Neural progenitor cell (in vitro differentiated cells): ENCODE results near the gene SPATA6L. TPM values are rescaled to one million over a fixed set of nuclear protein-coding genes. Genes with fewer than 3 reads are reported as not detected.

ENCODE experiments used
- DNase-seq: peaks from one replicate; pipeline ENCODE4 v3.0.0-alpha.2; 2016; ENCODE audit warnings: low spot score
- H2AFZ ChIP-seq: fragments of 200-600 bp; sonication (generic); replicated peaks from 2 replicates; pipeline ENCODE4 v1.6.1; 2016; ENCODE audit warnings: antibody characterized with exemption
- H3F3A ChIP-seq: fragments of 200-600 bp; sonication (generic); 2 replicates; pipeline ENCODE4 v1.6.1; 2016; ENCODE audit warnings: antibody characterized with exemption, low read depth
- H3K27ac ChIP-seq: fragments of 200-600 bp; sonication (generic); 2 replicates; pipeline ENCODE4 v1.5.1; 2016; ENCODE audit warnings: mild to moderate bottlenecking
- H3K27me3 ChIP-seq: fragments of 200-600 bp; sonication (generic); 2 replicates; pipeline ENCODE4 v1.6.1; 2016; ENCODE audit warnings: mild to moderate bottlenecking, moderate library complexity
- H3K36me3 ChIP-seq: fragments of 200-600 bp; sonication (generic); 2 replicates; pipeline ENCODE4 v1.5.1; 2016
- H3K4me1 ChIP-seq: fragments of 200-600 bp; sonication (generic); 2 replicates; pipeline ENCODE4 v1.6.1; 2016; ENCODE audit warnings: mixed run types
- H3K4me2 ChIP-seq: fragments of 200-600 bp; sonication (generic); 2 replicates; pipeline ENCODE4 v1.6.1; 2016
- H3K4me3 ChIP-seq: fragments of 200-600 bp; sonication (generic); 2 replicates; pipeline ENCODE4 v1.5.1; 2016
- H3K79me2 ChIP-seq: fragments of 200-600 bp; sonication (generic); 2 replicates; pipeline ENCODE4 v1.6.1; 2016; ENCODE audit warnings: low read depth
- H3K9ac ChIP-seq: fragments of 200-600 bp; sonication (generic); 2 replicates; pipeline ENCODE4 v1.6.1; 2016
- H3K9me3 ChIP-seq: fragments of 200-600 bp; sonication (generic); 2 replicates; pipeline ENCODE4 v1.5.1; 2016; ENCODE audit warnings: low read depth
- H4K20me1 ChIP-seq: fragments of 200-600 bp; sonication (generic); 2 replicates; pipeline ENCODE4 v1.6.1; 2016; ENCODE audit warnings: low read depth
- H3K27ac Mint-ChIP-seq: 3 replicates; pipeline ENCODE4 v1.8.0; 2021; ENCODE audit warnings: mixed read lengths
- H3K27me3 Mint-ChIP-seq: 2 replicates; pipeline ENCODE4 v1.8.0; 2022; ENCODE audit warnings: low read depth, mild to moderate bottlenecking, inconsistent platforms, moderate library complexity, mixed read lengths; ENCODE audit not compliant: insufficient read depth
- H3K36me3 Mint-ChIP-seq: 3 replicates; pipeline ENCODE4 v1.8.0; 2021; ENCODE audit warnings: mixed read lengths
- H3K4me1 Mint-ChIP-seq: 3 replicates; pipeline ENCODE4 v1.8.0; 2021; ENCODE audit warnings: mixed read lengths
- H3K4me3 Mint-ChIP-seq: 3 replicates; pipeline ENCODE4 v1.8.0; 2021; ENCODE audit warnings: mild to moderate bottlenecking, moderate library complexity, mixed read lengths
- H3K9me3 Mint-ChIP-seq: 3 replicates; pipeline ENCODE4 v1.8.0; 2020; ENCODE audit warnings: mixed read lengths
- EZH2 ChIP-seq: fragments of 200-600 bp; sonication (generic); IDR thresholded peaks from 2 replicates; pipeline ENCODE4 v1.6.1; 2017; ENCODE audit warnings: antibody characterized with exemption, mild to moderate bottlenecking, moderate library complexity
- EZH2phosphoT487 ChIP-seq: fragments of 200-600 bp; sonication (generic); IDR thresholded peaks from 2 replicates; pipeline ENCODE4 v1.6.1; 2017; ENCODE audit warnings: antibody characterized with exemption
- total RNA-seq: library from RNA; depleted of rRNA; stranded (reverse); fragments of >200 nt; gene quantifications from 2 replicates; pipeline ENCODE4 v1.2.3, GENCODE V29; 2015; ENCODE audit warnings: low replicate concordance
- TF ChIP-seq, protein P1 (sequence below): fragments of 200-600 bp; sonication (generic); IDR thresholded peaks from 2 replicates; pipeline ENCODE4 v1.5.1; 2017; ENCODE audit warnings: antibody characterized with exemption, mild to moderate bottlenecking

Gene SPATA6L
- total RNA-seq, 1 donor from 2014 or later, result 0.99 TPM

- Mint-ChIP-seq H3K36me3 (peaks cover 14% of the 10 kb centered on the region), H3K27ac (no peak overlapping the region)
Measured at GRCh38 chr9:4709380-4709779, 43.1 kb upstream of the SPATA6L start.

GRCh38 chr9:4706971-4707622, 40.8 kb upstream of the SPATA6L start:
- Histone ChIP-seq H3K4me3 (no peak overlapping the region), H3K27me3 (no peaks in the 10 kb centered on the region), H2AFZ (no peak overlapping the region), H3K9me3 (no peaks in the 10 kb centered on the region), H3K79me2 (no peaks in the 10 kb centered on the region), H3K27ac (no peak overlapping the region), H3F3A (no peaks in the 10 kb centered on the region), H3K9ac (no peak overlapping the region), H3K4me1 (peaks cover 9% of the 10 kb centered on the region), H3K36me3 (peaks cover 5% of the 10 kb centered on the region), H4K20me1 (no peaks in the 10 kb centered on the region), H3K4me2 (no peak overlapping the region)
- H3K4me3 Mint-ChIP-seq, result no peak overlapping the region
- no peak for DNase-seq
- no peaks in the 10 kb centered on the region for H3K9me3 Mint-ChIP-seq
- peaks cover 17% of the 10 kb centered on the region for H3K36me3 Mint-ChIP-seq
- H3K27ac Mint-ChIP-seq, result no peak overlapping the region
- no peaks in the 10 kb centered on the region for H3K27me3 Mint-ChIP-seq
- TF ChIP-seq, protein P1, sequence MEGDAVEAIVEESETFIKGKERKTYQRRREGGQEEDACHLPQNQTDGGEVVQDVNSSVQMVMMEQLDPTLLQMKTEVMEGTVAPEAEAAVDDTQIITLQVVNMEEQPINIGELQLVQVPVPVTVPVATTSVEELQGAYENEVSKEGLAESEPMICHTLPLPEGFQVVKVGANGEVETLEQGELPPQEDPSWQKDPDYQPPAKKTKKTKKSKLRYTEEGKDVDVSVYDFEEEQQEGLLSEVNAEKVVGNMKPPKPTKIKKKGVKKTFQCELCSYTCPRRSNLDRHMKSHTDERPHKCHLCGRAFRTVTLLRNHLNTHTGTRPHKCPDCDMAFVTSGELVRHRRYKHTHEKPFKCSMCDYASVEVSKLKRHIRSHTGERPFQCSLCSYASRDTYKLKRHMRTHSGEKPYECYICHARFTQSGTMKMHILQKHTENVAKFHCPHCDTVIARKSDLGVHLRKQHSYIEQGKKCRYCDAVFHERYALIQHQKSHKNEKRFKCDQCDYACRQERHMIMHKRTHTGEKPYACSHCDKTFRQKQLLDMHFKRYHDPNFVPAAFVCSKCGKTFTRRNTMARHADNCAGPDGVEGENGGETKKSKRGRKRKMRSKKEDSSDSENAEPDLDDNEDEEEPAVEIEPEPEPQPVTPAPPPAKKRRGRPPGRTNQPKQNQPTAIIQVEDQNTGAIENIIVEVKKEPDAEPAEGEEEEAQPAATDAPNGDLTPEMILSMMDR, result no peak
- TF ChIP-seq EZH2phosphoT487, result no peak
- no peak for TF ChIP-seq EZH2
- H3K4me1 Mint-ChIP-seq, result no peaks in the 10 kb centered on the region

More at GRCh38 chr9:4709380-4709779, 43.1 kb upstream of the SPATA6L start:
- Histone ChIP-seq H3K27ac (no peak overlapping the region), H3F3A (peaks cover 2% of the 10 kb centered on the region), H3K79me2 (no peaks in the 10 kb centered on the region), H3K27me3 (no peaks in the 10 kb centered on the region), H2AFZ (no peak overlapping the region), H4K20me1 (no peaks in the 10 kb centered on the region), H3K36me3 (peaks cover 5% of the 10 kb centered on the region), H3K4me3 (no peak overlapping the region), H3K4me1 (peaks cover 9% of the 10 kb centered on the region), H3K4me2 (no peak overlapping the region), H3K9me3 (no peaks in the 10 kb centered on the region), H3K9ac (no peak overlapping the region)
- no peaks in the 10 kb centered on the region for H3K9me3 Mint-ChIP-seq
- no peaks in the 10 kb centered on the region for H3K27me3 Mint-ChIP-seq
- TF ChIP-seq EZH2, result no peak
- TF ChIP-seq, protein P1, result no peak
- TF ChIP-seq EZH2phosphoT487, result no peak
- no peak overlapping the region for H3K4me3 Mint-ChIP-seq
- DNase-seq, result no peak
- H3K4me1 Mint-ChIP-seq, result no peaks in the 10 kb centered on the region

DNA sequence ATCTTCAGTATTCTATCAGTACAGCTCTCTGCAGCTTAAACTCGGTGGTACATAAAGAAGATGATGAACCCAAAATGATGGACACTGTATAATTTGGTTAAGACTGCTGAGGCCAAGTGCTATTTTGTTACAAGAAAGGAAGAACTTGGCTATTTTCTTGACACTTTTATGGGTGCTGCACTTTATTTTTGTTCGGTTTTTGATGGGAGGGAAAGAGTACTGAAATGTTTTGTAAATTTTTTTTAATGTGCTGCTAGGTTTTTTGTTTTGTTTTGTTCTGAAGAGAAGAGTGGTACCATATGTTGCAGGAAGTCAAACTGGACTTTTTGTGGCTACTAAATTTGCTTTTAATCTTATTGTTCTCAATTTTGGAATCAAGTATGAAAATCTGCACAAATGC, 39.7 kb upstream of the SPATA6L start:
- H3K4me1 ChIP-seq, result peaks cover 9% of the 10 kb centered on the region
- no peak overlapping the region for H3K27ac ChIP-seq
- H3K36me3 ChIP-seq, result peaks cover 5% of the 10 kb centered on the region
- Mint-ChIP-seq H3K27me3 (no peaks in the 10 kb centered on the region), H3K27ac (no peak overlapping the region), H3K36me3 (peaks cover 28% of the 10 kb centered on the region), H3K9me3 (no peaks in the 10 kb centered on the region), H3K4me3 (no peak overlapping the region), H3K4me1 (no peaks in the 10 kb centered on the region)
- no peaks in the 10 kb centered on the region for H4K20me1 ChIP-seq
- H3K9me3 ChIP-seq, result no peaks in the 10 kb centered on the region
- H3K4me2 ChIP-seq, result no peak overlapping the region
- no peak overlapping the region for H3K9ac ChIP-seq
- no peak for DNase-seq
- no peaks in the 10 kb centered on the region for H3K79me2 ChIP-seq
- H3K27me3 ChIP-seq, result no peaks in the 10 kb centered on the region
- no peak overlapping the region for H3K4me3 ChIP-seq
- H2AFZ ChIP-seq, result no peak overlapping the region
- no peak for TF ChIP-seq EZH2phosphoT487
- no peak for TF ChIP-seq EZH2
- TF ChIP-seq, protein P1, result no peak
- no peaks in the 10 kb centered on the region for H3F3A ChIP-seq
